Esophagus muscularis mucosa (tissue), 4 donors: ENCODE results near the gene DNAAF2. TPM values are rescaled to one million over a fixed set of nuclear protein-coding genes. Genes with fewer than 3 reads are reported as not detected.

ENCODE experiments used
- DNase-seq: peaks from one replicate; pipeline ENCODE4 v3.0.0-alpha.2; 2017; ENCODE audit errors: extremely low spot score
- H3K27ac ChIP-seq, 4 donors: fragments of 200-600 bp; sonication (generic); replicated peaks in 1 of 4; 1 replicate in 3 of 4; 2 replicates in 1 of 4; pipeline ENCODE4 v1.5.1; 2016 to 2019; ENCODE audit warnings: mild to moderate bottlenecking in 1 of 4
- H3K27me3 ChIP-seq, 4 donors: fragments of 200-600 bp; sonication (generic); one replicate each; pipeline versions ENCODE4 v1.5.1 to v1.6.0; 2016 to 2019
- H3K36me3 ChIP-seq, 4 donors: fragments of 200-600 bp; sonication (generic); one replicate each; pipeline ENCODE4 v1.5.1; 2016 to 2019
- H3K4me1 ChIP-seq, 4 donors: fragments of 200-600 bp; sonication (generic); one replicate each; pipeline ENCODE4 v1.5.1; 2016 to 2019
- H3K4me3 ChIP-seq, 4 donors: fragments of 200-600 bp; sonication (generic); 1 replicate in 2 of 4; 2 replicates in 2 of 4; pipeline ENCODE4 v1.5.1; 2016 to 2019; ENCODE audit warnings: mild to moderate bottlenecking in 4 of 4, moderate library complexity in 1 of 4
- H3K9me3 ChIP-seq, 4 donors: fragments of 200-600 bp; sonication (generic); 1 replicate in 3 of 4; 2 replicates in 1 of 4; pipeline ENCODE4 v1.5.1; 2016 to 2019
- EP300 ChIP-seq: sonication (generic); formaldehyde crosslinking; IDR thresholded peaks from one replicate; pipeline ENCODE4 v1.6.1; 2017; ENCODE audit warnings: antibody characterized with exemption
- POLR2A ChIP-seq: fragments of 450-650 bp; IDR thresholded peaks from one replicate; pipeline ENCODE4 v1.6.1; 2017; ENCODE audit warnings: antibody characterized with exemption, moderate library complexity, mild to moderate bottlenecking, low read depth
- POLR2AphosphoS5 ChIP-seq, 2 donors: sonication (generic); formaldehyde crosslinking; IDR thresholded peaks; one replicate each; pipeline ENCODE4 v1.6.1; 2017; ENCODE audit warnings: antibody characterized with exemption in 2 of 2
- WGBS: methylation state at CpG from one replicate; pipeline ENCODE4 v1.1.5; 2018; 5-methylcytosine and 5-hydroxymethylcytosine counted together
- intact Hi-C: fragments of 100-400 bp; cut with DNase I; formaldehyde crosslinking; loops from one replicate; pipeline ENCODE4 v1.15.1; 2023
- total RNA-seq, 4 donors: library from RNA; depleted of rRNA; stranded (reverse); fragments of >200 nt; gene quantifications; one replicate each; pipeline versions ENCODE4 v1.1.0 to v1.2.1, GENCODE V29; 2016
- TF ChIP-seq, protein P1 (sequence below), 3 experiments: fragments of 200-600 bp in 2 of 3; fragments of 450-650 bp in 1 of 3; sonication (generic) in 2 of 3; IDR thresholded peaks; one replicate each; pipeline ENCODE4 v1.5.1; 2017 to 2019; ENCODE audit warnings: antibody characterized with exemption in 3 of 3, mild to moderate bottlenecking in 2 of 3, moderate library complexity in 1 of 3

Gene DNAAF2
- total RNA-seq, 4 donors from 2014 or later: 6.5 to 8.8 (median 7.6) TPM

DNA sequence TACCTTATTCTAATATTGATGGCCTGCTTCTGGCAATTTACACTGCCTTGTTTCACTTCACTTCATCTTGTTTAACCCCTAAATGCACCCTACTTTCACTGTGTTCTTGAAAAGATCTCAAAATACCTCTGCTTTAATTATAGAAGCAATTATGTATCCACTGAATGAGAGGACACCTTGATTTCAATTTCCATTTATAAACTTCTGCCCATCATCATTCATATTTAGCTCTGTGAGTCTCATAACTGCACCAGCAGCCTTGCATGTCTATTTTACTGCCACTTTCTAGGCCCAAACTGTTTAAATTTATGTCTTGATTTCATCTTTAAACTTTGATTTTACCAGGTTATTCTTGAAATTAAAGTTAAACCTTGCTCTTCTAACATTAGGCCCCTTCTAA lies 7.1 kb upstream of the DNAAF2 start:
- DNase-seq: no peak
- no peaks in the 10 kb centered on the region for H3K9me3 ChIP-seq
- H3K27ac ChIP-seq: peak overlapping the region in 1 of 4 donors; percentile 6
- peaks cover 2 to 35% (median 20%) of the 10 kb centered on the region in 4 donors for H3K4me1 ChIP-seq
- no peaks in the 10 kb centered on the region for H3K27me3 ChIP-seq
- H3K4me3 ChIP-seq: no peak overlapping the region
- intact Hi-C loops: no loop called here
- peaks cover 0 to 7% (median 0%) of the 10 kb centered on the region in 4 donors for H3K36me3 ChIP-seq
- TF ChIP-seq EP300 (no peak), POLR2AphosphoS5 (IDR thresholded peaks at IDR 0.05) (no peak)
- TF ChIP-seq, protein P1, sequence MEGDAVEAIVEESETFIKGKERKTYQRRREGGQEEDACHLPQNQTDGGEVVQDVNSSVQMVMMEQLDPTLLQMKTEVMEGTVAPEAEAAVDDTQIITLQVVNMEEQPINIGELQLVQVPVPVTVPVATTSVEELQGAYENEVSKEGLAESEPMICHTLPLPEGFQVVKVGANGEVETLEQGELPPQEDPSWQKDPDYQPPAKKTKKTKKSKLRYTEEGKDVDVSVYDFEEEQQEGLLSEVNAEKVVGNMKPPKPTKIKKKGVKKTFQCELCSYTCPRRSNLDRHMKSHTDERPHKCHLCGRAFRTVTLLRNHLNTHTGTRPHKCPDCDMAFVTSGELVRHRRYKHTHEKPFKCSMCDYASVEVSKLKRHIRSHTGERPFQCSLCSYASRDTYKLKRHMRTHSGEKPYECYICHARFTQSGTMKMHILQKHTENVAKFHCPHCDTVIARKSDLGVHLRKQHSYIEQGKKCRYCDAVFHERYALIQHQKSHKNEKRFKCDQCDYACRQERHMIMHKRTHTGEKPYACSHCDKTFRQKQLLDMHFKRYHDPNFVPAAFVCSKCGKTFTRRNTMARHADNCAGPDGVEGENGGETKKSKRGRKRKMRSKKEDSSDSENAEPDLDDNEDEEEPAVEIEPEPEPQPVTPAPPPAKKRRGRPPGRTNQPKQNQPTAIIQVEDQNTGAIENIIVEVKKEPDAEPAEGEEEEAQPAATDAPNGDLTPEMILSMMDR (IDR thresholded peaks at IDR 0.05): no peak

GRCh38 chr14:49641697-49642129 lies 6.7 kb upstream of the DNAAF2 start:
- H3K27ac ChIP-seq: no peak overlapping the region
- H3K4me3 ChIP-seq: no peak overlapping the region
- 78% methylated on average over 8 of the region's 8 CpGs for WGBS
- peaks cover 7 to 39% (median 24%) of the 10 kb centered on the region in 4 donors for H3K4me1 ChIP-seq
- peaks cover 0 to 10% (median 0%) of the 10 kb centered on the region in 4 donors for H3K36me3 ChIP-seq
- no peak for DNase-seq
- TF ChIP-seq POLR2A: no peak
- TF ChIP-seq POLR2AphosphoS5 (IDR thresholded peaks at IDR 0.05): no peak
- no peak for TF ChIP-seq EP300
- TF ChIP-seq, protein P1 (IDR thresholded peaks at IDR 0.05): no peak
- no peaks in the 10 kb centered on the region for H3K9me3 ChIP-seq
- intact Hi-C loops: no loop called here
- no peaks in the 10 kb centered on the region for H3K27me3 ChIP-seq

- TF ChIP-seq POLR2A: no peak
- no peak for TF ChIP-seq POLR2AphosphoS5 (IDR thresholded peaks at IDR 0.05)
- no peak for TF ChIP-seq EP300
- TF ChIP-seq, protein P1 (IDR thresholded peaks at IDR 0.05): no peak
- H3K27ac ChIP-seq: no peak overlapping the region
- H3K4me3 ChIP-seq: no peak overlapping the region
- no peaks in the 10 kb centered on the region for H3K9me3 ChIP-seq
- H3K4me1 ChIP-seq: peaks cover 14 to 48% (median 34%) of the 10 kb centered on the region in 4 donors
- intact Hi-C loops: no loop called here
- H3K27me3 ChIP-seq: no peaks in the 10 kb centered on the region
- peaks cover 0 to 13% (median 2%) of the 10 kb centered on the region in 4 donors for H3K36me3 ChIP-seq
- 94% methylated on average over 7 of the region's 7 CpGs for WGBS
- no peak for DNase-seq
Measured at GRCh38 chr14:49640540-49641417, 5.7 kb upstream of the DNAAF2 start.

DNA sequence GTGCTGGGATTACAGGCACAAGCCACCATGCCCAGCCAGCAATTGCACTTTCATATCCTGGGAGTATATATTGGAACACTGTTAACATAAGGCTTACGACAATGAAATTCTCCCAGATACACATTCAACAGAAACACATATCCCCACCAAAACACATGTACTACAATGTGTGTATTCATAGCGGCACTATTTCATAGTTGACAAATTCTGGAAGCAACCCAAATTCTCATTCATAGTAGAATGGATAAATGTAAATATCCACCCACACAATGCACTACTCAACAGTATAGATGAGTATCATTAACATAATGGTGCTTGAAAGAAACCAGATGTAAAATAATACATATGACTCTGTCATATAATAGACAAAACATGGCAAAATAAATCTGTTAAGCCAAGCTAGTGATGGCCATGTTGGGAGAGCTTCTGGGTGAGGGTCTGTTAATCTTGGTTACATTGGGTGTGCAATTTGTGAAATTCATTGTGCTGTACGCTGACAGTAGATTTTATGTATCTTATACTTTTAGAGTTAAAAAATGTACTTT lies 2.6 kb upstream of the DNAAF2 start:
- Histone ChIP-seq H3K36me3 (peaks cover 0 to 13% (median 2%) of the 10 kb centered on the region in 4 donors), H3K4me1 (peaks cover 24 to 66% (median 35%) of the 10 kb centered on the region in 4 donors), H3K27me3 (no peaks in the 10 kb centered on the region), H3K4me3 (no peak overlapping the region), H3K9me3 (no peaks in the 10 kb centered on the region), H3K27ac (no peak overlapping the region)
- DNase-seq: no peak
- intact Hi-C loops: loop anchor here (5.0 to 10.0 kb wide), 3 partner anchors 55 to 477 kb away; partner anchors contain the start of genes KLHDC1, KLHDC2 and VCPKMT
- WGBS: 87% methylated on average over 3 of the region's 3 CpGs
- TF ChIP-seq POLR2AphosphoS5 (IDR thresholded peaks at IDR 0.05): no peak
- TF ChIP-seq, protein P1 (IDR thresholded peaks at IDR 0.05): no peak
- TF ChIP-seq POLR2A: no peak
- no peak for TF ChIP-seq EP300
